ACHN (cell line): ENCODE data around the gene NUP160.
"Not testable (repeated sequence)": the region's sequence is repeated elsewhere in the genome, so short reads cannot be mapped to it uniquely, and the experiment has no call there.

Experiments
- DNase-seq: peaks from one replicate; pipeline ENCODE4 v3.0.0-alpha.2; 2015
- in situ Hi-C: cut with HindIII; loops from 2 replicates; pipeline ENCODE4 v1.10.0; 2017; ENCODE audit warnings: low sequenced_read_pairs, low pct_ligation_motif_present, low pct_unique_long_range_greater_than_20kb

NUP160 gene, protein sequence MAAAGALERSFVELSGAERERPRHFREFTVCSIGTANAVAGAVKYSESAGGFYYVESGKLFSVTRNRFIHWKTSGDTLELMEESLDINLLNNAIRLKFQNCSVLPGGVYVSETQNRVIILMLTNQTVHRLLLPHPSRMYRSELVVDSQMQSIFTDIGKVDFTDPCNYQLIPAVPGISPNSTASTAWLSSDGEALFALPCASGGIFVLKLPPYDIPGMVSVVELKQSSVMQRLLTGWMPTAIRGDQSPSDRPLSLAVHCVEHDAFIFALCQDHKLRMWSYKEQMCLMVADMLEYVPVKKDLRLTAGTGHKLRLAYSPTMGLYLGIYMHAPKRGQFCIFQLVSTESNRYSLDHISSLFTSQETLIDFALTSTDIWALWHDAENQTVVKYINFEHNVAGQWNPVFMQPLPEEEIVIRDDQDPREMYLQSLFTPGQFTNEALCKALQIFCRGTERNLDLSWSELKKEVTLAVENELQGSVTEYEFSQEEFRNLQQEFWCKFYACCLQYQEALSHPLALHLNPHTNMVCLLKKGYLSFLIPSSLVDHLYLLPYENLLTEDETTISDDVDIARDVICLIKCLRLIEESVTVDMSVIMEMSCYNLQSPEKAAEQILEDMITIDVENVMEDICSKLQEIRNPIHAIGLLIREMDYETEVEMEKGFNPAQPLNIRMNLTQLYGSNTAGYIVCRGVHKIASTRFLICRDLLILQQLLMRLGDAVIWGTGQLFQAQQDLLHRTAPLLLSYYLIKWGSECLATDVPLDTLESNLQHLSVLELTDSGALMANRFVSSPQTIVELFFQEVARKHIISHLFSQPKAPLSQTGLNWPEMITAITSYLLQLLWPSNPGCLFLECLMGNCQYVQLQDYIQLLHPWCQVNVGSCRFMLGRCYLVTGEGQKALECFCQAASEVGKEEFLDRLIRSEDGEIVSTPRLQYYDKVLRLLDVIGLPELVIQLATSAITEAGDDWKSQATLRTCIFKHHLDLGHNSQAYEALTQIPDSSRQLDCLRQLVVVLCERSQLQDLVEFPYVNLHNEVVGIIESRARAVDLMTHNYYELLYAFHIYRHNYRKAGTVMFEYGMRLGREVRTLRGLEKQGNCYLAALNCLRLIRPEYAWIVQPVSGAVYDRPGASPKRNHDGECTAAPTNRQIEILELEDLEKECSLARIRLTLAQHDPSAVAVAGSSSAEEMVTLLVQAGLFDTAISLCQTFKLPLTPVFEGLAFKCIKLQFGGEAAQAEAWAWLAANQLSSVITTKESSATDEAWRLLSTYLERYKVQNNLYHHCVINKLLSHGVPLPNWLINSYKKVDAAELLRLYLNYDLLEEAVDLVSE (N-terminal part only)

DNA sequence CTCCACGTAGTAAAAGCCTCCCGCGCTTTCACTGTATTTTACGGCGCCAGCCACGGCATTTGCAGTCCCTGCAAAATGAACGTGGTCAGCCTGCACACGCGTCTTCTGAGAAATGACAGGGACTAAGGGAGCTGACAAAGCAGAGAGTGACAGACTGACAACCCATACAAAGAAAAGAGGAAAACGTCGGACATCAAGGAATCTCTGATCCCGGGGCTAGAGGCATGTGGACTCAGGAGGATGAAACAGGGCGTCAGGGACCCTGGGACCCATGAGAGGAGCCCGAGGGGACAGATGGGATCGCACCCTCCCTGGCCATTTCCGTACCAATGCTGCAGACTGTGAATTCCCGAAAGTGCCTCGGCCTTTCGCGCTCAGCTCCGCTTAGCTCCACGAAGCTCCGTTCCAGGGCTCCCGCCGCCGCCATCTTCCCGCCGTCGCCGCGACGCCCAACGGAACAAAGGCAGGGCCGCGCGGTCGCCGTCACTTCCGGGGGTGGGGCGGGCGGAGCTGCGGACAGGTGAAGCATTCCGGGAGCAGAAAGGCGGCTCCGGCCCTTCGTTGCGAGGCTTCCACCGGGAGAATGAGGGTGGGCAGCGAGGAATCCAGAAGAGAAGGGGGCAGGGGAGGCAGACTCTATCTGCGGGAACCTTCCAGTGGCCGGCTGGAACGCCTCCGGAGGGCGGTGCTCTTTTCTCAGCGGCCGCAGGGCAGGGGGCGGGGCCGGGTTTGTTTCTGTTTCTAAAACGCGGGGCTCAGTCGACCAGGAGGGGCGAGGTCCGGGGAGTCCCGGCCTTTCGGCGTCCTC, at the start of gene NUP160:
Gene NUP160 (minus strand): TSS at position 459 of the 808 bp plus-strand sequence. CDS start 32 bp downstream, at position 427.
- in situ Hi-C loops: no loop called here
- DNase-seq: peak; percentile 70

DNA sequence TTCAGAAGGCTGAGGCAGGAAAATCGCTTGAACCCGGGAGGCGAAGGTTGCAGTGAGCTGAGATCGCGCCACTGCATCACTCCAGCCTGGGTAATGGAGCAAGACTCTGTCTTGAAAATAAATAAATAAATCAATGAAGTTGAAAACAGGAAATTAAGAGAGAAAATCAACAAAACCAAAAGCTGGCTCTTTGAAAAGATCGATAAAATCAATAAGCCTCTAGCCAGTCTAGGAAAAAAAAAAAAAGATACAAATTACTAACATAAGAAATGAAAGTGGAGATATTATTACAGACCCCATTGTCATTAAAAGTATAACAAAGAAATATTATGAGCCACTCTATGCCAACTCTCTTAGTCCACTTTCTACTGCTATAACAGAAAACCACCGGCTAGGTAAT, 48.0 kb upstream of the NUP160 start:
- in situ Hi-C loops: no loop called here
- no peak for DNase-seq

DNA sequence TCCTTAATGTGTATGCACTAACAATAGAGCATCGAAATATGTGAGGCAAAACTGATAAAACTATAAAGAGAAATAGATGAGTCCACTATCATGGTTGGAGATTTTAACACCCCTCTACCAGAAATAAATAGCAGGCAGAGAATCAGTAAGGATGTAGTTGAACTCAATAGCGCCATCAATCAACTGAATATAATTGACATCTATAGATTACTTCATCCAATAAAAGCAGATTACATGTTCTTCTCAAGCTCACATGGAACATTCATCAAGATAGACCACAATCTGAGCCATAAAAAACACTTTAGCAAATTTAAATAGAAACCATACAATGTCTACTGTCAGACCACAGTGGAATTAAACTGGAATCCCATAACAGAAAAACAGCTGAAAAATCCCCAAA, 46.9 kb upstream of the NUP160 start:
- DNase-seq: no peak
- in situ Hi-C loops: no loop called here

DNA sequence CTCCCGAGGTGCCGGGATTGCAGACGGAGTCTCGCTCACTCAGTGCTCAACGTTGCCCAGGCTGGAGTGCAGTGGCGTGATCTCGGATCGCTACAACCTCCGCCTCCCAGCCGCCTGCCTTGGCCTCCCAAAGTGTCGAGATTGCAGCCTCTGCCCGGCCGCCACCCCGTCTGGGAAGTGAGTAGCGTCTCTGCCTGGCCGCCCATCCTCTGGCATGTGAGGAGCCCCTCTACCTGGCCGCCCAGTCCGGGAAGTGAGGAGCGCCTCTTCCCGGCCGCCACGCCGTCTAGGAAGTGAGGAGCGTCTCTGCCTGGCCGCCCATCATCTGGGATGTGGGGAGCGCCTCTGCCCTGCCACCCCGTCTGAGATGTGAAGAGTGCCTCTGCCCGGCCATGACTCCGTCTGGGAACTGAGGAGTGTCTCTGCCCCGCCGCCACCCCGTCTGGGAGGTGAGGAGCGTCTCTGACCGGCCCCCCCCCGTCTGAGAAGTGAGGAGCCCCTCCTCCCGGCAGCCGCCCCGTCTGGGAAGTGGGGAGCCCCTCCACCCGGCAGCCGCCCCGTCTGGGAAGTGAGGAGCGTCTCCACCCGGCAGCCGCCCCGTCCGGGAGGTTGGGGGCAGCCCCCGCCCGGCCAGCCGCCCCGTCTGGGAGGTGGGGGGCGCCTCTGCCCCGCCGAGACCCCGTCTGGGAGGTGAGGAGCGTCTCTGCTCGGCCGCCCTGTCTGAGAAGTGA, 44.6 kb upstream of the NUP160 start:
- DNase-seq, in situ Hi-C loops: not testable (repeated sequence)

DNA sequence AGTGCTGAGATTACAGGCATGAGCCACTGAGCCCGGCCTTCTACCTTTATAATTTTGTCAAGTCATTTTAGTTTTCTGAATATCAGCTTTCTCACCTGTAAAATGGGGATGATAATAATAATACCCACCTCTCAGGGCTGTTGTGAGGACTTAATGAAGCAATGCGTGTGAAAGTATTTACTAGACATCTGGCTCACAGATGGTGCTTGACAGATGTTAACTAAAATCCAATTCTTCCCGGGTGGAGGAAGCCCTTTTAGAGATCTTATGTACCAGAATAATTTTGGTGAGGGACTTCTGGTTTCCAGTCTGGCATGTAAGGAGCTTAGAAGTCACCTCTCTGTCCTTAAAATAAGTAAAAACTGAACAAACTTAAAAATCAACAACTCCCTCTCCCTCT, 43.7 kb upstream of the NUP160 start:
- in situ Hi-C loops: no loop called here
- no peak for DNase-seq

DNA sequence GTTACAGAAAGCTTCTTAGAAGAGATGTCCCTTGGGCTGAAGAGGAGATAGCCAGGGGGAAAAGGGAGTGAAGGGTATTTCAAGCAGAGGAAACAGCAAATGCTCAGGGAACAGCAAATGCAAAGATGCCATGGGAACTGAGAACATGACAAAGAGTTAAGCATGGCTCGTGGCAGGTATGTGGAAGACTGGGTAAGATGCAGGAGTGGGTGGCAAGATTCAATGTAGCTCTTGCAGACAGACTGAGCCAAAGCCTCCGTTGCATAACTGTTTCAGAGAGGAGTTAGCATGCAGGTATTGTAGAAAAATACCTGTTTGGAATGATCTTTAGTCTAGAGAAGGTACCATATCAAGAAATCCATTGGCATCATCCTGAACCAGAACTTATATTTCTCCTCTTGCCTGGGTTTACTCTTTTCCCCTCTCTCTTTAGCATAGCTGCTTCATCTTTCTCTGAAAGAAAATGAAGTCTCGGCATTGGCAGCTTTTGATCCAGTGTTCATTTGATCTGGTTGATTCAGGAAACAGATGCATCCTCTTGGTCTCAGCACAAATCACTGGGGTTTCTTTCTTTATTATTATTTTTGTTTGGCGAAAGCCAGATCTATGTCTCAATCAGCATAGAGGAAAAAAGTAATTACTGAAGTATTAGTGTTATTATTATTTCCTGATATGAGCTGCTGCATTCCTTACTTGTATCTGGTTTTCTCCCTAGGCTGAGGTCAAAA, 41.7 kb upstream of the NUP160 start:
- in situ Hi-C loops: no loop called here
- DNase-seq: no peak

DNA sequence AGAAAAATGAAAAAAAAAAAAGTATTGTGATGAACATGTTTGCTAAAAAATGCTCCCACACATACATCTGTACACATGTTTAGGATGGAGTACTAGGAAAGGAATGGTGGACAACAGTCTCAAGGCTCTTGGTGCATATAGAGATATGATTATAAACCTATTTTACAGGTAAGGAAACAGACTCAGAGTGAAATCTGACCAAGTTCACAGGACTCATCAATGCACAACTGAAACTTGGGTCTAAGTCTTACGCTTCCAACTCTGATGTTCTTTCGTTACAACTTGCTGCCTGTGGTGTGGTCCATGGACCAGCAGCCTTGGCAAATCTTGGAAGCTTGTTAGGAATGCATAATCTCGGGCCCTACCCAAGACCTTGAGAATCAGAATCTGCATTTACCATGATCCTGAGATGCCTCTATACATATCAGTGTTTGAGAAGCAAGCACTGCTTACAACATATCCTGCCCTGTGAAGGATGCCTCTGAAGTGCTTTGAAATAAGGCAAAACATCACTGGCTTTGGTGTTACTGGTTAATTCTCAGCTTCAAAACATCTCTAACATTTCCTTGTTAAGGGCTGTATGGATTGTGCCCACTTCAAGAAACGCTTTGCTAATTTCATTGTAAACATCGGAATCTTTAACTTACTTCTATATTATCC, 39.9 kb upstream of the NUP160 start:
- in situ Hi-C loops: no loop called here

DNA sequence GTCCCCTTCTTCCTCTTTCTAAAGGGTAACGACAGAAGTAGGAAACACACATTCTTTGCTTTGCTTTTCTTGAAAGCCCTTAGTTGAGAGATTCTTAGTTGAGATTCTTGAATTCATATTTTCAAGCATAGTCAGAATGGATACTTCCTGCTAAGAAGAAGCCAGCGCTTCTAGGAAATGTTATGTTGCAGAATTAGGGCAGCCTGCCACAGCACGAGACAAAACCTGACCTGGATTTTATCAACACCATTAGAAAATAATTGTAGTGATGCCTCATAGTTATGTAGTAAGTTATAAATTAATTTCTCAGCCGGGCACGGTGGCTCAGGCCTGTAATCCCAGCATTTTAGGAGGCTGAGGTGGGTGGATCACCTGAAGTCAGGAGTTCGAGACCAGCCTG, 37.9 kb upstream of the NUP160 start:
- in situ Hi-C loops: no loop called here
- no peak for DNase-seq

More for the DNA sequence above, 39.9 kb upstream of the NUP160 start:
- DNase-seq: no peak

DNA sequence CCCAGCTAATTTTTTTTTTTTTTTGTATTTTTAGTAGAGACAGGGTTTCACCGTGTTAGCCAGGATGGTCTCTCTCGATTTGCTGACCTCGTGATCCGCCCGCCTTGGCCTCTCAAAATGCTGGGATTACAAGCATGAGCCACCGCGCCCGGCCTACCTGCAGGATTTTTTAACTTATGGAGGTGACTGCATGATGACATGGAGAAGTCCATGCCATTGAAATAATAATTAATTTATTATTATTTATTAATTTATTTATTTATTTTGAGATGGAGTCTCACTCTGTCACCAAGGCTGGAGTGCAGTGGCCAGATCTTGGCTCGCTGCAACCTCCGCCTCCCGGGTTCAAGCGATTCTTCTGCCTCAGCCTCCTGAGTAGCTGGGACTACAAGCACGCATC, 34.3 kb upstream of the NUP160 start:
- in situ Hi-C loops, DNase-seq: not testable (repeated sequence)

DNA sequence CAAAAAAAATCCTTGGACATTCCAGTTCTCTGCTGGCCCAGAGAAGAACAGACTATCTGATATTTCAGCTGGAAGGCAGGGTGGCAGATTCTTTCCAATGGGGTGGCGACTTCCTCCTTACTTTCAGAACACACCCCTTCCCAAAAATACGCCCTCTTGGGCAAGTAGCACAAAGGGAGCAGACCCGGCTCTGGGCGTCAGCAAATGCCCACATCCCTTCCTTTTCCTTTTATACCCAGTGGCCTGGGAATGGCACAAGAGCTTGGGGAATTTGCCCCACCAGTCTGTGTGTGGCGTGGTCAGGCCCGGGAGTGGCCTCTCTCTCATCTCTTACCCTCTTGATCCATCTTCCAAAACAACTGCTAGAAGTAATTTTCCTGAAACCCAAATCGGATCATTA, 33.0 kb upstream of the NUP160 start:
- no peak for DNase-seq
- in situ Hi-C loops: no loop called here

DNA sequence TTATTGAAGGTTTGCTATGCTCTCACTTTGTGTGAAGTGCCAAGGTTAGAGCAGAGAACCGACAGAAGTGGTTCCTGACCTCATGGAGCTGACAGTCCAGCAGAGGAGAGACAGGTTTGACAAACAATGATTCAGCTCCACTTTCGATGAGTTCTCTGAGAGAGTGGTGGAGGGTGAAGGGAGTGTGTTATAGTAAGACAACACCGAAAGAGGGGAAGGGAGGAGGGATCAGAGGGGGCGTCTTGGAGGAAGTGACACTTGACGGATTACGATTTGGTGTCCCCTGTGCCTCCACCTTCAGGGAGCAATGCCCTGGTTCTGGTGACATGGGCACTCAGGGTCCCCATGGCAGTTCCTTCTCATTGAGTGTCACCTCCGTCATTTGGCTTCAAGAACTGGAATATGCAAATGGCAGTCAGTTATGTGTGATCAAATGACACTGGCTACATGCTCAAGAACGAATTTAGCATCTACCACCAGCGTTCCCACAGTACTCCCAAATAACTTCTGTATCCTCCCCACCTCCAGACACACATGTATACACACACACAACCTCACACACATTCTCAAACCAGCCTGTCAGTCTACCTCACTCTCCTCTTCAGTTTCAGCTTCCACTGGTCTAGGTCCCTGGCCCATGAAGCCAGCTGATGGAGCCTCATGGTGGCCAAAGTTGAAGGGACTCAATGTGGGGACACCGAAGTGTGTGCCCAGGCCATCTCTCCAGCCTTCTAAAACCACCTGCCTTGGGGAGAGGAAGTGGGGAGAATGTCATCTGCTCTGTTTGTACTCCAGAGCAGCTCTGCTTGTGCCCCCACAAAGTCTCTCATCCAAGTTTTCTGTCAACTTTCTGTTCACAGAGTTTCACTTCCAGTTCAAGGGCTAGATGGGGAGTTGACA, 31.4 kb upstream of the NUP160 start:
- no peak for DNase-seq
- in situ Hi-C loops: no loop called here

DNA sequence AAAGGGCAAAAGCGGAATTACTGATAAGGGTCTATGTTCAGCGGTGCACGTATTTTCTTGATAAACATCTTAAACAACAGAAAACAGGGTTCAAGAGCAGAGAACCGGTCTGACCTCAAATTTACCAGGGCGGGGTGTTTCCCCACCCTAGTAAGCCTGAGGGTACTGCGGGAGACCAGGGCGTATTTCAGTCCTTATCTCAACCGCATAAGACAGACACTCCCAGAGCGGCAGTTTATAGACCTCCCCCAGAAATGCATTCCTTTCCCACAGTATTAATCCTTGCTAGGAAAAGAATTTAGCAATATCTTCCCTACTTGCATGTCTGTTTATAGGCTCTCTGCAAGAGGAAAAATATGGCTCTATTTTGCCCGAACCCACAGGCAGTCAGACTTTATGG, 27.7 kb upstream of the NUP160 start:
- in situ Hi-C loops, DNase-seq: not testable (repeated sequence)

DNA sequence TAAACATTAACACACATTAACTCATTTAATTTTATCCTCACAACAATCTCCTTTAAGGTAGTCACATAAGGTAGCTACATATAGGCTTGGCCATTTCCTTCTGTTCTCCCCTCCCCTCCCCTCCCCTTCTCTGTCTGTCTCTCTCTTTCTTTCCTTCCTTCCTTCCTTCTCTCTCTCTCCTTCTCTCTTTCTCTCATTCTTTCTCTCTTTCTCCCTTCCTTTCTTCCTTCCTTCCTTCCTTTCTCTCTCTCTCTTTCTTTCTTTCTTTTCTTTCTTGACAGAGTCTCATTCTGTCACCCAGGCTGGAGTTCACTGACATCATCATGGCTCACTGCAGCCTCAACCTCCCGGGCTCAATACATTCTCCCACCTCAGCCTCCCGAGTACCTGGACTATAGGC, 22.3 kb upstream of the NUP160 start:
- in situ Hi-C loops: no loop called here
- no peak for DNase-seq

DNA sequence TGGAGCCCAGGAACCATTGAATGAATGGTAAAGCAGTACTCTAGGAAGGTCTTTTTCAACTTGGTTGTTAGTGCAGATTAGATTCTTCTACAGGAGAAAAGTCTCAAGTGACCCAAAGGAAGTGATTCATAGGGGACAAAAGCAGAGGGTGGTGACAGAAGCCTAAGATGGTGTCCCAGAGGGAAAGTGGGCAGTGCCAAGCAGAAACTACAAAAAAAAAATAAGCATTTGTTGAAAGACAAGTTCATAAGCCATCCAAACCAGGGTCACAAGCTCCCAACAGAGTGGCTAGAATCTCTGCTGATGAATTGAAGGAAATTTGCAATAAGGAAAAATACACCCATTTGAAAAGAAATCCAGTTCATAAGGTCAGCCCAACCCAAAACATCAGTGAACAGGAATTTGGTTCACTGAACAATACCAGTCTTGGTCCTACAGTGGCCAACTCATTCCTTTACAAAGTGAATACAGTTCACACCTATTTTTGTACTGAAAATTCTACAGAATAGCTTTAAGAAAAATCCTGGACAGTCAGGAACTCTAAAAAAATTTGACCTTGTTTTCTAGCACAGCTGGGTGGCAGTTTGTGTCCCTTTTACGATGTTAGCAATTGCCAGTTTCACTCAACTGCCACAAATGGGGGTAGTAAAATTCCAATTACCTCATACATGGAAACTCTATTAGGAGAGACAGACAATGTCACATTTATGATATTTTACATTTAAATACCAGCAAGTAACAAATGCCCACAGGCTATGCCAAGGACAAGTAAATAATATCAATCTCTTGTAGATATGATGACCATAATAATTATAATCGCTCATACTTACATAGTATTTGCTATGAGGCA, 21.6 kb upstream of the NUP160 start:
- no peak for DNase-seq
- in situ Hi-C loops: no loop called here

DNA sequence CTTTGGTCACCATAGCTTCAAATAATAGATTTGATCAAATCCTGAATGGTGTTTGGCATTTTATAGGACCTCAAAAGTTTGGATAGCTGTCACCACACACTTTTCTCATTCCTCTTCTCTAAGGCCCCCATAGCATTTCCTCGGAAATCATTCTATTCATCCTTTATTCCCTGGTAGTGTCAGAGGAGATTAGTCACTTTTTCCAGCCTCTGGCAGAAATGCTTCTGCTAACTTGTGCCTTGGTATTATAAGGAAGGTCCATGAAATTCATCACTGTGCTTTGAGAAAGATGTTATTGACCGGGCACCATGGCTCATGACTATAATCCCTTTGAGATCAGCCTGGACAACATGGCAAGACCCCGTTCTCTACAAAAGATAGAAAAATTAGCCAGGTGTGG, 19.7 kb upstream of the NUP160 start:
- DNase-seq: no peak
- in situ Hi-C loops: no loop called here
